Panc1 (cell line): Measurements from ENCODE around the gene MYBPH. TPM values are rescaled to one million over a fixed set of nuclear protein-coding genes. Genes with fewer than 3 reads are reported as not detected.
A peak's percentile ranks its signal among the peaks of the same experiment; 100 is the strongest.

ENCODE experiments used
- ATAC-seq: fragments of 200-7000 bp; cut with Tn5 transposase; 2 replicates; pipeline ENCODE4 v1.9.1; 2020; ENCODE audit warnings: mild to moderate bottlenecking, moderate library complexity
- BruUV-seq: library from RNA; stranded (reverse); fragments of 400-500 nt; replicated peaks from 2 replicates; lab custom pipeline; 2021; lab: Mats Ljungman, UMichigan
- CTCF ChIA-PET: fragments of 300-600 bp; sonication (Branson Sonifier 250); formaldehyde crosslinking; loops from one replicate; lab custom pipeline; 2022; ENCODE audit warnings: antibody characterized with exemption; lab: Charles Lee
- POLR2A ChIA-PET: fragments of 300-600 bp; sonication (Branson Sonifier 250); formaldehyde crosslinking; loops from one replicate; lab custom pipeline; 2022; ENCODE audit warnings: antibody characterized with exemption; lab: Charles Lee
- DNase-seq: peaks from one replicate; pipeline ENCODE4 v3.0.0-alpha.2; 2010; ENCODE audit warnings: low read depth, low spot score
- H3K27ac ChIP-seq: 2 replicates; pipeline ENCODE4 v1.5.1; 2011; ENCODE audit warnings: mild to moderate bottlenecking, low read length, inconsistent platforms
- H3K27me3 ChIP-seq: fragments of 200-500 bp; sonication (Bioruptor generic); 2 replicates; pipeline ENCODE4 v1.6.0; 2014; ENCODE audit warnings: low read length, inconsistent platforms; ENCODE audit not compliant: control insufficient read depth, insufficient read depth
- H3K36me3 ChIP-seq: fragments of 200-500 bp; sonication (Bioruptor generic); 2 replicates; pipeline ENCODE4 v1.5.1; 2014; ENCODE audit warnings: inconsistent platforms, mild to moderate bottlenecking, low read length, moderate library complexity; ENCODE audit not compliant: control insufficient read depth, insufficient read depth
- H3K4me1 ChIP-seq: 2 replicates; pipeline ENCODE4 v1.5.1; 2011; ENCODE audit warnings: inconsistent platforms, mild to moderate bottlenecking, low read length, moderate library complexity; ENCODE audit not compliant: control insufficient read depth, insufficient read depth
- H3K4me3 ChIP-seq, 2 experiments: 2 replicates each; pipeline ENCODE4 v1.5.1; 2011 to 2012; ENCODE audit warnings: low read depth in 2 of 2, low read length in 2 of 2, mild to moderate bottlenecking in 2 of 2, inconsistent platforms in 1 of 2, moderate library complexity in 1 of 2
- H3K9me3 ChIP-seq: fragments of 200-500 bp; sonication (Bioruptor generic); 2 replicates; pipeline ENCODE4 v1.5.1; 2014; ENCODE audit warnings: low read depth, mild to moderate bottlenecking, inconsistent platforms, low read length, moderate library complexity; ENCODE audit not compliant: control insufficient read depth, insufficient read depth
- CTCF ChIP-seq: fragments of 450-650 bp; IDR thresholded peaks from 2 replicates; pipeline ENCODE4 v1.5.1; 2017; ENCODE audit warnings: mild to moderate bottlenecking
- POLR2AphosphoS5 ChIP-seq: IDR thresholded peaks from 2 replicates; pipeline ENCODE4 v1.6.1; 2012; ENCODE audit warnings: mild to moderate bottlenecking, low read depth, low read length, moderate library complexity
- SIN3A ChIP-seq: IDR thresholded peaks from 2 replicates; pipeline ENCODE4 v1.6.1; 2012; ENCODE audit warnings: low read depth, mild to moderate bottlenecking, low read length, moderate library complexity, borderline replicate concordance; ENCODE audit not compliant: insufficient read depth
- TCF7L2 ChIP-seq: IDR thresholded peaks from 2 replicates; pipeline ENCODE4 v1.6.1; 2011; ENCODE audit warnings: mild to moderate bottlenecking, low read depth, low read length, inconsistent platforms
- in situ Hi-C: cut with HindIII; loops from 2 replicates; pipeline ENCODE4 v1.10.0; 2016; ENCODE audit warnings: low sequenced_read_pairs, low pct_unique_long_range_greater_than_20kb
- intact Hi-C: fragments of 100-400 bp; cut with micrococcal nuclease; formaldehyde crosslinking; loops from one replicate; pipeline ENCODE4 v1.10.0; 2022; ENCODE audit not compliant: unreplicated experiment
- total RNA-seq: library from RNA; stranded (reverse); gene quantifications from one replicate; pipeline ENCODE4 v1.2.1, GENCODE V29; 2021; ENCODE audit not compliant: unreplicated experiment
- TF ChIP-seq, protein P1 (sequence below), 2 experiments: IDR thresholded peaks; 2 replicates each; pipeline ENCODE4 v1.6.1; 2011 to 2012; ENCODE audit warnings: low read depth in 2 of 2, control low read depth in 1 of 2, low read length in 1 of 2, mild to moderate bottlenecking in 1 of 2, moderate library complexity in 1 of 2; ENCODE audit not compliant: insufficient read depth in 1 of 2

MYBPH gene
- total RNA-seq, 1 experiment from 2014 or later: not detected

DNA sequence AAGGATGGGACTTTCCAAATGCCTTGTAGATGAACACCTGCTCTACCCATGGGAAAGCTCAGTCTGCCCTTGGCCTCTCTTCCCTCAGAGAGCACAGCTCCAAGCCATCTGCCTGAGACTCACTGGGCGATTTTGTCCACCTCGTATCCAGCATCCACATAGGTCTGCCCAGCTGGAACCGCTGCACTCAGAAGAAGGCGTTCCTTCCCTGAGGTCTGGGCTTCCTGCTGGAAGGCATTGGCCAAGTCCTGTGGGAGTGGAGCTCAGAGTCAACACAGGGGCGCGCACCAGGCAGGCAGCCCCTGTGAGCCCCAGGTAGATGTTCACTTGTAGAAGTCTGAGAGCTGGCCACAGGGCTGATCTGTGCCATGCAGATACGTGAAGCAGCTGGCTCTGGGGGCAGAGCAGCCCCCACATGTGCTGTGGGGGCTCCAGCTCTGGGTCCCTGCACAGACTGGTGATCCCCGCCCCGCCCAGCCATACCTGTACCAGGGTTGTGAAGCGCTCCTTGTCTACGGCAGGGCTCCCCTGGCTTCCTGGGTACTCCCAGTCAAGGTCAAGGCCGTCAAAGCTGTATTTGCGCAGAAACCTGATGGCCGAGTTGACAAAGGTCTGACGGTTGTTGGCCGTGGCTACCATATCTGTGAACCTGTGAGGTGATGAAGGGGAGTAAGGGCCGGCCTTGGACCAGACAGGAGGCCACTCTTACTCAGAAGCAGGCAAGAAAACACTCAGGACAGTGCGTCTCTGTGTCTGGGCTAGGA, 47.6 kb upstream of the MYBPH start:
- CTCF ChIA-PET: no interaction called here
- no peak for DNase-seq
- no peaks in the 10 kb centered on the region for H3K36me3 ChIP-seq
- no peaks in the 10 kb centered on the region for H3K9me3 ChIP-seq
- H3K27ac ChIP-seq: no peak overlapping the region
- intact Hi-C loops (no loop called here), in situ Hi-C loops (no loop called here)
- BruUV-seq: no TSS peak
- POLR2A ChIA-PET: no interaction called here
- no peak for TF ChIP-seq TCF7L2
- TF ChIP-seq POLR2AphosphoS5: no peak
- no peak for TF ChIP-seq SIN3A
- TF ChIP-seq, protein P1, sequence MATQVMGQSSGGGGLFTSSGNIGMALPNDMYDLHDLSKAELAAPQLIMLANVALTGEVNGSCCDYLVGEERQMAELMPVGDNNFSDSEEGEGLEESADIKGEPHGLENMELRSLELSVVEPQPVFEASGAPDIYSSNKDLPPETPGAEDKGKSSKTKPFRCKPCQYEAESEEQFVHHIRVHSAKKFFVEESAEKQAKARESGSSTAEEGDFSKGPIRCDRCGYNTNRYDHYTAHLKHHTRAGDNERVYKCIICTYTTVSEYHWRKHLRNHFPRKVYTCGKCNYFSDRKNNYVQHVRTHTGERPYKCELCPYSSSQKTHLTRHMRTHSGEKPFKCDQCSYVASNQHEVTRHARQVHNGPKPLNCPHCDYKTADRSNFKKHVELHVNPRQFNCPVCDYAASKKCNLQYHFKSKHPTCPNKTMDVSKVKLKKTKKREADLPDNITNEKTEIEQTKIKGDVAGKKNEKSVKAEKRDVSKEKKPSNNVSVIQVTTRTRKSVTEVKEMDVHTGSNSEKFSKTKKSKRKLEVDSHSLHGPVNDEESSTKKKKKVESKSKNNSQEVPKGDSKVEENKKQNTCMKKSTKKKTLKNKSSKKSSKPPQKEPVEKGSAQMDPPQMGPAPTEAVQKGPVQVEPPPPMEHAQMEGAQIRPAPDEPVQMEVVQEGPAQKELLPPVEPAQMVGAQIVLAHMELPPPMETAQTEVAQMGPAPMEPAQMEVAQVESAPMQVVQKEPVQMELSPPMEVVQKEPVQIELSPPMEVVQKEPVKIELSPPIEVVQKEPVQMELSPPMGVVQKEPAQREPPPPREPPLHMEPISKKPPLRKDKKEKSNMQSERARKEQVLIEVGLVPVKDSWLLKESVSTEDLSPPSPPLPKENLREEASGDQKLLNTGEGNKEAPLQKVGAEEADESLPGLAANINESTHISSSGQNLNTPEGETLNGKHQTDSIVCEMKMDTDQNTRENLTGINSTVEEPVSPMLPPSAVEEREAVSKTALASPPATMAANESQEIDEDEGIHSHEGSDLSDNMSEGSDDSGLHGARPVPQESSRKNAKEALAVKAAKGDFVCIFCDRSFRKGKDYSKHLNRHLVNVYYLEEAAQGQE (IDR thresholded peaks at IDR 0.05; ENCODE audit: insufficient read depth in 1 of 2, low read depth in 2 of 2, low read length in 1 of 2): no peak
- TF ChIP-seq CTCF: no peak
- H3K27me3 ChIP-seq: peaks cover 8% of the 10 kb centered on the region
- ATAC-seq: no peak
- H3K4me1 ChIP-seq: no peaks in the 10 kb centered on the region
- H3K4me3 ChIP-seq: no peak overlapping the region

DNA sequence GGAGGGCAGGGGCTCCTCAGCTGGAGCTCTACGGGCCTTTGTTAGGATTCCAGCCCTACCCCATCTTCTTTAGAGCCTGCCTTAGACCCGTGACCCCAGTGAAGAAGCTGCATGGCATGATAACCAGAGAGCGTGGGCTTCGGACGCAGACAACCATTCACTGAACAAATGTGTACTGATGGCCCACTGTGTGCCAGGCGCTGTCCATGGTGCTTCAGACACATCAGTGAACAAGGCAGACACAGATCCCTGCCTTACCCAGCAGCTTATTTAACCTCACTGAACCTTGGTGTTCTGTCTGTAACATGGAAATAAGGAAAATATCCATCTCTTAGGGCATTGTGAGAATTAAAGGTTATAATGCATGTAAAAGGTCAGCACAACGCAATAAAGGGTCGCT, 44.3 kb upstream of the MYBPH start:
- no peak overlapping the region for H3K27ac ChIP-seq
- intact Hi-C loops (no loop called here), in situ Hi-C loops (no loop called here)
- no peak overlapping the region for H3K4me3 ChIP-seq
- no TSS peak for BruUV-seq
- CTCF ChIA-PET: no interaction called here
- H3K4me1 ChIP-seq: no peaks in the 10 kb centered on the region
- ATAC-seq (no peak), DNase-seq (no peak)
- POLR2A ChIA-PET: interaction anchor here (0.5 kb wide), 1 partner anchor 176 kb away, joined by 3 read pairs; no protein-coding TSS in a partner anchor
- no peaks in the 10 kb centered on the region for H3K36me3 ChIP-seq
- peaks cover 8% of the 10 kb centered on the region for H3K27me3 ChIP-seq
- H3K9me3 ChIP-seq: no peaks in the 10 kb centered on the region
- TF ChIP-seq CTCF (no peak), POLR2AphosphoS5 (no peak)
- TF ChIP-seq, protein P1 (IDR thresholded peaks at IDR 0.05; ENCODE audit: insufficient read depth in 1 of 2, low read depth in 2 of 2, low read length in 1 of 2): peak; percentile 87 to 91
